ENCODE data around the gene SKAP1. TPM values are rescaled to one million over a fixed set of nuclear protein-coding genes. Genes with fewer than 3 reads are reported as not detected.

SKAP1 gene
- total RNA-seq, 1 experiment from 2014 or later = 0.31 TPM

DNA sequence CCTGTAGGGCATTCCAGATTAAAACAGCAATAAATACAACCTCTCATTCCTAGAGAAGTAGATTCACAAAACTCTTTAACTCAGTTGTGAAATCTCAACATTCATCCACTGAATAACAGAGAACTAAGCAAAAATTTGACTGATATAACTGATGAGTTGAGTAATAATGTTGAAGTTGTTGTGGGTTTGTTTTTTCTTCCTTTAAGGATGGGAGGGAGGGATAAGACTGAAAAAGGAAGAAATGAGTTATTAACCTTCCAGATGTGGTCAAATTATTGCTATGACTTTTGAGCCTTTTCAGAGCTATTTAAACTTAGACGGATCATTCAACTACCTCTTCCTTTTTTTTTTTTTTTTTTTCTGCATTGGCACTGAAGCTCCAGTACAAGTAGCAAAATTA lies 38.6 kb downstream of the SKAP1 start:
- DNase-seq = no peak
- intact Hi-C loops (cut with micrococcal nuclease; ENCODE audit: unreplicated experiment) = no loop called here
- Histone ChIP-seq H3K27ac (no peak overlapping the region), H3K79me2 (ENCODE audit: low read depth) (no peaks in the 10 kb centered on the region), H3K4me2 (no peak overlapping the region), H4K20me1 (ENCODE audit: insufficient read depth) (no peaks in the 10 kb centered on the region), H3K9me2 (ENCODE audit: insufficient read depth) (no peaks in the 10 kb centered on the region; the same call in none of the 2 replicates), H3F3A (ENCODE audit: insufficient read depth, low read depth) (no peaks in the 10 kb centered on the region), H2AFZ (no peak overlapping the region), H3K4me1 (replicated peaks; ENCODE audit: insufficient read depth) (peaks cover 11% of the 10 kb centered on the region), H3K9me3 (ENCODE audit: insufficient read depth, low read depth) (no peaks in the 10 kb centered on the region), H3K4me3 (no peak overlapping the region), H3K27me3 (ENCODE audit: insufficient read depth, low read depth) (no peaks in the 10 kb centered on the region), H3K36me3 (ENCODE audit: low read depth) (no peaks in the 10 kb centered on the region)
- POLR2A ChIA-PET (ENCODE audit: unreplicated experiment) = no interaction called here
- TF ChIP-seq EZH2 (IDR thresholded peaks at IDR 0.05; ENCODE audit: low read depth) = no peak
- TF ChIP-seq, protein P1, sequence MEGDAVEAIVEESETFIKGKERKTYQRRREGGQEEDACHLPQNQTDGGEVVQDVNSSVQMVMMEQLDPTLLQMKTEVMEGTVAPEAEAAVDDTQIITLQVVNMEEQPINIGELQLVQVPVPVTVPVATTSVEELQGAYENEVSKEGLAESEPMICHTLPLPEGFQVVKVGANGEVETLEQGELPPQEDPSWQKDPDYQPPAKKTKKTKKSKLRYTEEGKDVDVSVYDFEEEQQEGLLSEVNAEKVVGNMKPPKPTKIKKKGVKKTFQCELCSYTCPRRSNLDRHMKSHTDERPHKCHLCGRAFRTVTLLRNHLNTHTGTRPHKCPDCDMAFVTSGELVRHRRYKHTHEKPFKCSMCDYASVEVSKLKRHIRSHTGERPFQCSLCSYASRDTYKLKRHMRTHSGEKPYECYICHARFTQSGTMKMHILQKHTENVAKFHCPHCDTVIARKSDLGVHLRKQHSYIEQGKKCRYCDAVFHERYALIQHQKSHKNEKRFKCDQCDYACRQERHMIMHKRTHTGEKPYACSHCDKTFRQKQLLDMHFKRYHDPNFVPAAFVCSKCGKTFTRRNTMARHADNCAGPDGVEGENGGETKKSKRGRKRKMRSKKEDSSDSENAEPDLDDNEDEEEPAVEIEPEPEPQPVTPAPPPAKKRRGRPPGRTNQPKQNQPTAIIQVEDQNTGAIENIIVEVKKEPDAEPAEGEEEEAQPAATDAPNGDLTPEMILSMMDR (conservative IDR thresholded peaks at IDR 0.05) = no peak
- no TSS peak for BruUV-seq (replicated peaks)
- CTCF ChIA-PET = no interaction called here

DNA sequence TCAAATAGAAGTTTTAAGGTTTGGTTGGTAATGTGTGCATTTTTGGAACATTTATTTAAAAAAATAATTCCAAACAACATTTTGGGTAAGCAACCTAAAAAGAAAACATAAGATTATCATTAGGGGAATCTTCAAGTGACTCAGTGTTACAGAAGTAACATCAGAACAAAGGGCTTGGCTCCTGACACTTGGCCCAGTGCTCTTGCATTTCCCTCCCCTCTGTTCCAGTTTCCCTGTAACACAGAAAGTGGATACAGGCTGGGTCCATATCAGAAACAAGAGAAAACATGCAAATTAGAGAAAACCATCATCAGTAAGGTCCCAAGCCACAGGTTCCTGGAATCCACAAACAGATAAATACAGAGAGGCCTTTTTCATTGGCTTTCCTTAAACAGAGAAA lies 40.1 kb downstream of the SKAP1 start:
- intact Hi-C loops (cut with micrococcal nuclease; ENCODE audit: unreplicated experiment) = no loop called here
- no peak overlapping the region for H3K4me3 ChIP-seq
- ChIA-PET POLR2A (ENCODE audit: unreplicated experiment) (no interaction called here), CTCF (no interaction called here)
- no peaks in the 10 kb centered on the region; the same call in none of the 2 replicates for H3K9me2 ChIP-seq (ENCODE audit: insufficient read depth)
- H3K4me2 ChIP-seq = no peak overlapping the region
- H3K4me1 ChIP-seq (replicated peaks; ENCODE audit: insufficient read depth) = peaks cover 11% of the 10 kb centered on the region
- peak overlapping the region; percentile 12; the same call in 1 of the 2 replicates for H2AFZ ChIP-seq
- TF ChIP-seq EZH2 (IDR thresholded peaks at IDR 0.05; ENCODE audit: low read depth) = no peak
- TF ChIP-seq, protein P1 (conservative IDR thresholded peaks at IDR 0.05) = no peak
- DNase-seq = no peak
- H3K79me2 ChIP-seq (ENCODE audit: low read depth) = no peaks in the 10 kb centered on the region
- no peaks in the 10 kb centered on the region for H3K27me3 ChIP-seq (ENCODE audit: insufficient read depth, low read depth)
- H3F3A ChIP-seq (ENCODE audit: insufficient read depth, low read depth) = no peaks in the 10 kb centered on the region
- H3K27ac ChIP-seq = no peak overlapping the region
- no TSS peak for BruUV-seq (replicated peaks)
- no peaks in the 10 kb centered on the region for H4K20me1 ChIP-seq (ENCODE audit: insufficient read depth)
- H3K9me3 ChIP-seq (ENCODE audit: insufficient read depth, low read depth) = no peaks in the 10 kb centered on the region
- H3K36me3 ChIP-seq (ENCODE audit: low read depth) = no peaks in the 10 kb centered on the region

DNA sequence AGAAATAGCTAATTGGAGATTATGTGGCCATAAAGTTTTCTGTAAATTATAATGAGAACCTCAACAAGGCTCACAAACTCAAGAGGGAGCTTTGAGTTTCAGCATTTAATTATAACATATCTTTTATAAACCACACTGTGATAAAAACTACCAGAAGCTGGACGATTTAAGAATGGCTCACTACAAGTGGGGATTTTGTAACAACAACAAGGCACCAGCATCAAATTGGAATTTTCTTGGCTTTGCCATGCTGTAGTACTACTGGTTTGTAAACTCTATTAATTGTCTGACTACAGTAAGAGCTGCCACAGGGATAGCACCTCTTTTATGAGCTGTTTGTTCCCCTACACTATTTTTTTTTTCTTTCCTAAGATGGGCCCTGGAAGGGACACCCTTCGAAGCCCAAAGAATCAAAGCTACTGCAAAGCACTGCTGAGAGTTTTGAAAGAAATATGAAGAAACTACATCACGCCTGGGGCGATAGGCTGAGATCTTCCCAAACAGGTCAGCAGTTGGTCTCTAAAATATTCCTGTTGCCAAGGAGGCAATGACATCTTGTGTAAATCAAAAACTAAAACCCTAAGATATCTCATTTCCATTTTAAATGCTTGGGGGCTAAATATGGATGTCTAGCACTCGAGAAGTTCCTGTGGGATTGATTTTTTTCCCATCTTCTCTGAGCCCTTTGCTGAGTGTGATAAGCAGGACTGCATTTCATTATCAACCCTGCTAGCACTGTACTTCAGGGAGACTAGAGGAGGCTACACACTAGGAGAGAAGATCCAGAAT lies 40.9 kb downstream of the SKAP1 start:
- BruUV-seq (replicated peaks) = no TSS peak
- Histone ChIP-seq H3K36me3 (ENCODE audit: low read depth) (no peaks in the 10 kb centered on the region), H3K79me2 (ENCODE audit: low read depth) (no peaks in the 10 kb centered on the region), H3K27ac (no peak overlapping the region), H3K9me3 (ENCODE audit: insufficient read depth, low read depth) (0 out of 2 replicates have a peak, but pooled peaks cover 3% of the 10 kb centered on the region), H4K20me1 (ENCODE audit: insufficient read depth) (no peaks in the 10 kb centered on the region), H2AFZ (0 out of 2 replicates have a peak overlapping the region, but pooled peaks have one; percentile 12), H3K27me3 (ENCODE audit: insufficient read depth, low read depth) (no peaks in the 10 kb centered on the region), H3K4me2 (no peak overlapping the region), H3K9me2 (ENCODE audit: insufficient read depth) (no peaks in the 10 kb centered on the region; the same call in 1 of the 2 replicates), H3K4me1 (replicated peaks; ENCODE audit: insufficient read depth) (peaks cover 11% of the 10 kb centered on the region), H3K4me3 (no peak overlapping the region), H3F3A (ENCODE audit: insufficient read depth, low read depth) (no peaks in the 10 kb centered on the region)
- intact Hi-C loops (cut with micrococcal nuclease; ENCODE audit: unreplicated experiment) = no loop called here
- ChIA-PET CTCF (no interaction called here), POLR2A (ENCODE audit: unreplicated experiment) (interaction anchor here (0.5 kb wide), 1 partner anchor 13 kb away, joined by 3 read pairs; no protein-coding TSS in a partner anchor)
- DNase-seq = no peak
- no peak for TF ChIP-seq EZH2 (IDR thresholded peaks at IDR 0.05; ENCODE audit: low read depth)
- TF ChIP-seq, protein P1 (conservative IDR thresholded peaks at IDR 0.05) = no peak
